ENCODE results near the gene GAREM2.

DNA sequence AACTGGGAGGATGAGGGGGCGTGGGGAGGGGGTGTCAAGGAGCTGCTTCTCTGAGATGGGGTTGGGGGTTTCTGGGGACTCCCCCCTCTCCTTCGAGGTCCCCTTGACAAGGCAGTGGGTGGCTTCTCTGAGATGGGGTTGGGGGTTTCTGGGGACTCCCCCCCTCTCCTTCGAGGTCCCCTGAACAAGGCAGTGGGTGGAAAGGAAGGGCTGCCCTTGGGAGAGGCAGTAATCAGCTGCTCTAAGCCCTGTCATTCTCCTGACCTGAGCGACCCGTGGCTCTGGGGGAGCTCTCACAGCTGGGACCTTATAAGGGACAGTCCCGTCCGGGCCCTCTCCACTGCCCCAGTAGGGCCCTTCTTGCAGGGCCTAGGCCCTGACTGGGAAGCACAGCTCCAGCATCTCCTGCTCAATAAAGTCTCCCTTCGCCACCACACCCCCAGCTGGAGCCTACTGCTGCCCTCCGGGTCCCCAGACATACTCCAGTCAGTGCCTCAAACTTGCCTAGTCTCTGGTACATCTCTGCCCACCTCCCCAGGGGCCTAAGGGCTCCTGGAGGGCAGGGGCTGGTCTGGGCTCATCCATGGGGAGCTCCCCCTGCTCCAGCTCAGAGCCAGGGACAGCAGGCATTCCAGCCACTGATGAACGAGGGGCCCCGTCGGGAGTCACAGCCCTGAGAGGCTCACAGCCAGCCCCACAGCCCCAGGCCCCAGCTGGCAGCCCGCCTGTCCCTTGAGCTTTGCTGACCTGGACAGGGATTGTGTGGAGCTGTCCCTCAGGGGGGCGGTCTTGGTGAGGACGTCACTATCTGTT is 2.8 kb downstream of the GAREM2 start:
- TF ChIP-seq BHLHE40 (IDR thresholded peaks at IDR 0.05; ENCODE audit: borderline replicate concordance): no peak
- TF ChIP-seq L3MBTL2 (conservative IDR thresholded peaks at IDR 0.05): no peak
- TF ChIP-seq ARNT (IDR thresholded peaks at IDR 0.05): no peak
- TF ChIP-seq, protein P1, sequence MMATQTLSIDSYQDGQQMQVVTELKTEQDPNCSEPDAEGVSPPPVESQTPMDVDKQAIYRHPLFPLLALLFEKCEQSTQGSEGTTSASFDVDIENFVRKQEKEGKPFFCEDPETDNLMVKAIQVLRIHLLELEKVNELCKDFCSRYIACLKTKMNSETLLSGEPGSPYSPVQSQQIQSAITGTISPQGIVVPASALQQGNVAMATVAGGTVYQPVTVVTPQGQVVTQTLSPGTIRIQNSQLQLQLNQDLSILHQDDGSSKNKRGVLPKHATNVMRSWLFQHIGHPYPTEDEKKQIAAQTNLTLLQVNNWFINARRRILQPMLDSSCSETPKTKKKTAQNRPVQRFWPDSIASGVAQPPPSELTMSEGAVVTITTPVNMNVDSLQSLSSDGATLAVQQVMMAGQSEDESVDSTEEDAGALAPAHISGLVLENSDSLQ (IDR thresholded peaks at IDR 0.05): no peak
- no peak for TF ChIP-seq FOXK2 (IDR thresholded peaks at IDR 0.05)
- TF ChIP-seq FOXA1 (IDR thresholded peaks at IDR 0.05): no peak
- TF ChIP-seq SUZ12 (IDR thresholded peaks at IDR 0.05): no peak
- TF ChIP-seq SP1 (IDR thresholded peaks at IDR 0.05): no peak
- no peak for TF ChIP-seq ELF4 (IDR thresholded peaks at IDR 0.05)
- no peak for TF ChIP-seq FOXM1 (IDR thresholded peaks at IDR 0.05; ENCODE audit: borderline replicate concordance)
